Stomach (tissue), 9 donors: ENCODE data around the gene HSDL2. TPM values are rescaled to one million over a fixed set of nuclear protein-coding genes. Genes with fewer than 3 reads are reported as not detected.

ENCODE experiments used
- DNase-seq, 2 donors: peaks; one replicate each; pipeline versions ENCODE4 v3.0.0 to v3.0.0-alpha.2; 2013 to 2019
- H3K27ac ChIP-seq, 5 donors: fragments of 200-600 bp in 4 of 5; sonication (generic) in 4 of 5; one replicate each; pipeline ENCODE4 v1.5.1; 2013 to 2019; ENCODE audit warnings: mild to moderate bottlenecking in 1 of 5, moderate library complexity in 1 of 5
- H3K27me3 ChIP-seq, 3 donors: fragments of 200-600 bp; sonication (generic); one replicate each; pipeline ENCODE4 v1.5.1; 2017 to 2019; ENCODE audit warnings: mixed run types in 1 of 3
- H3K36me3 ChIP-seq, 4 donors: fragments of 200-600 bp; sonication (generic); 1 replicate in 3 of 4; 2 replicates in 1 of 4; pipeline ENCODE4 v1.5.1; 2016 to 2019
- H3K4me1 ChIP-seq, 4 donors: fragments of 200-600 bp; sonication (generic); one replicate each; pipeline ENCODE4 v1.5.1; 2016 to 2019
- H3K4me3 ChIP-seq, 4 donors: fragments of 200-600 bp; sonication (generic) in 3 of 4; one replicate each; pipeline ENCODE4 v1.5.1; 2016 to 2019; ENCODE audit warnings: mild to moderate bottlenecking in 1 of 4
- H3K9me3 ChIP-seq, 4 donors: fragments of 200-600 bp; sonication (generic); one replicate each; pipeline ENCODE4 v1.5.1; 2016 to 2019
- CTCF ChIP-seq, 7 experiments: fragments of 450-650 bp in 4 of 7; fragments of 200-600 bp in 3 of 7; sonication (generic) in 3 of 7; IDR thresholded peaks; one replicate each; pipeline ENCODE4 v1.5.1; 2016 to 2019; ENCODE audit warnings: antibody characterized with exemption in 7 of 7, control low read depth in 2 of 7, mild to moderate bottlenecking in 1 of 7
- EP300 ChIP-seq: sonication (generic); formaldehyde crosslinking; IDR thresholded peaks from one replicate; pipeline ENCODE4 v1.6.1; 2017; ENCODE audit warnings: antibody characterized with exemption
- POLR2A ChIP-seq, 4 donors: fragments of 450-650 bp; IDR thresholded peaks; one replicate each; pipeline ENCODE4 v1.6.1; 2016; ENCODE audit warnings: antibody characterized with exemption in 4 of 4, control low read depth in 2 of 4, mild to moderate bottlenecking in 1 of 4, moderate library complexity in 1 of 4
- POLR2AphosphoS5 ChIP-seq, 3 donors: sonication (generic); formaldehyde crosslinking; IDR thresholded peaks; one replicate each; pipeline ENCODE4 v1.6.1; 2016; ENCODE audit warnings: antibody characterized with exemption in 3 of 3
- WGBS, 5 donors: extraction: QIAGEN DNeasy Blood & Tissue Kit in 3 of 5; methylation state at CpG; one replicate each; pipeline versions ENCODE4 v1.1.5 to v1.1.7; 2013 to 2018; 5-methylcytosine and 5-hydroxymethylcytosine counted together
- intact Hi-C: fragments of 100-400 bp; cut with DNase I; formaldehyde crosslinking; loops from one replicate; pipeline ENCODE4 v1.15.1; 2023; ENCODE audit warnings: low total_unique reads
- polyA plus RNA-seq, 3 donors: library from polyadenylated mRNA; stranded (reverse); fragments of 200-250 nt; gene quantifications; one replicate each; pipeline ENCODE4 v1.2.3, GENCODE V29; 2013
- total RNA-seq, 5 donors: library from RNA; depleted of rRNA; stranded (reverse); fragments of >200 nt; gene quantifications; one replicate each; pipeline versions ENCODE4 v1.1.0 to v1.2.3, GENCODE V29; 2014 to 2016
- donor health status: healthy with polysubstance abuse.
- donor health status: Bipolar disorder and iron deficiency.
- donor health status: healthy.

HSDL2 gene
- total and polyA plus RNA-seq, 8 donors = 18.3 to 56.9 (median 24.8) TPM

- intact Hi-C loops = no loop called here
- Histone ChIP-seq H3K27ac (no peak overlapping the region), H3K4me1 (peaks cover 0 to 21% (median 11%) of the 10 kb centered on the region in 4 donors), H3K27me3 (no peaks in the 10 kb centered on the region), H3K4me3 (no peak overlapping the region), H3K9me3 (no peaks in the 10 kb centered on the region), H3K36me3 (peaks cover 4 to 38% (median 36%) of the 10 kb centered on the region in 4 donors)
- peak in 1 of 2 donors; percentile 18 for DNase-seq
- TF ChIP-seq EP300 = no peak
- no peak for TF ChIP-seq CTCF (IDR thresholded peaks at IDR 0.05)
- TF ChIP-seq POLR2AphosphoS5 (IDR thresholded peaks at IDR 0.05) = no peak
- TF ChIP-seq POLR2A (IDR thresholded peaks at IDR 0.05) = no peak
- 73 to 87% (median 77%) methylated on average over 3 of the region's 3 CpGs for WGBS, 5 donors
These were observed 24.6 kb downstream of the HSDL2 start for GRCh38 chr9:112404508-112404932.

GRCh38 chr9:112408275-112408674, 28.4 kb downstream of the HSDL2 start:
- H3K36me3 ChIP-seq = peaks cover 4 to 56% (median 49%) of the 10 kb centered on the region in 4 donors
- DNase-seq = no peak
- H3K27ac ChIP-seq = peak overlapping the region in 1 of 5 donors; percentile 27

GRCh38 chr9:112408819-112409218, 28.9 kb downstream of the HSDL2 start:
- WGBS, 5 donors = 80 to 90% (median 87%) methylated on average over 4 of the region's 4 CpGs
- no peak for DNase-seq
- H3K27me3 ChIP-seq = no peaks in the 10 kb centered on the region
- no peak overlapping the region for H3K4me3 ChIP-seq
- no peaks in the 10 kb centered on the region for H3K9me3 ChIP-seq
- H3K4me1 ChIP-seq = peaks cover 0 to 24% (median 13%) of the 10 kb centered on the region in 4 donors
- TF ChIP-seq EP300 (no peak), POLR2AphosphoS5 (IDR thresholded peaks at IDR 0.05) (no peak), CTCF (IDR thresholded peaks at IDR 0.05) (no peak)
- intact Hi-C loops = no loop called here
- H3K36me3 ChIP-seq = peaks cover 4 to 57% (median 49%) of the 10 kb centered on the region in 4 donors
- peak overlapping the region in 1 of 5 donors; percentile 27 for H3K27ac ChIP-seq

More at GRCh38 chr9:112408275-112408674, 28.4 kb downstream of the HSDL2 start:
- no peaks in the 10 kb centered on the region for H3K9me3 ChIP-seq
- no peaks in the 10 kb centered on the region for H3K27me3 ChIP-seq
- peaks cover 0 to 29% (median 16%) of the 10 kb centered on the region in 4 donors for H3K4me1 ChIP-seq
- no peak overlapping the region for H3K4me3 ChIP-seq
- 87 to 95% (median 91%) methylated on average over 3 of the region's 3 CpGs for WGBS, 5 donors
- intact Hi-C loops = no loop called here
- TF ChIP-seq EP300 = no peak
- TF ChIP-seq POLR2AphosphoS5 (IDR thresholded peaks at IDR 0.05) = no peak
- TF ChIP-seq POLR2A (IDR thresholded peaks at IDR 0.05) = no peak
- no peak for TF ChIP-seq CTCF (IDR thresholded peaks at IDR 0.05)

GRCh38 chr9:112409758-112410157, 29.9 kb downstream of the HSDL2 start:
- Histone ChIP-seq H3K27ac (no peak overlapping the region), H3K4me3 (no peak overlapping the region), H3K9me3 (no peaks in the 10 kb centered on the region), H3K4me1 (peaks cover 0 to 15% (median 7%) of the 10 kb centered on the region in 4 donors), H3K27me3 (no peaks in the 10 kb centered on the region), H3K36me3 (peaks cover 4 to 57% (median 51%) of the 10 kb centered on the region in 4 donors)
- intact Hi-C loops = no loop called here
- TF ChIP-seq CTCF (IDR thresholded peaks at IDR 0.05) (no peak), EP300 (no peak), POLR2AphosphoS5 (IDR thresholded peaks at IDR 0.05) (no peak), POLR2A (IDR thresholded peaks at IDR 0.05) (no peak)
- DNase-seq = no peak
- 78 to 93% (median 87%) methylated on average over 4 of the region's 4 CpGs for WGBS, 5 donors
